Amniotic stem cell (primary cell): ENCODE measurements around the gene INPP5F.

Experiments
- DNase-seq: peaks from one replicate; lab custom pipeline; 2025; lab: John Stamatoyannopoulos, UW

INPP5F gene, protein sequence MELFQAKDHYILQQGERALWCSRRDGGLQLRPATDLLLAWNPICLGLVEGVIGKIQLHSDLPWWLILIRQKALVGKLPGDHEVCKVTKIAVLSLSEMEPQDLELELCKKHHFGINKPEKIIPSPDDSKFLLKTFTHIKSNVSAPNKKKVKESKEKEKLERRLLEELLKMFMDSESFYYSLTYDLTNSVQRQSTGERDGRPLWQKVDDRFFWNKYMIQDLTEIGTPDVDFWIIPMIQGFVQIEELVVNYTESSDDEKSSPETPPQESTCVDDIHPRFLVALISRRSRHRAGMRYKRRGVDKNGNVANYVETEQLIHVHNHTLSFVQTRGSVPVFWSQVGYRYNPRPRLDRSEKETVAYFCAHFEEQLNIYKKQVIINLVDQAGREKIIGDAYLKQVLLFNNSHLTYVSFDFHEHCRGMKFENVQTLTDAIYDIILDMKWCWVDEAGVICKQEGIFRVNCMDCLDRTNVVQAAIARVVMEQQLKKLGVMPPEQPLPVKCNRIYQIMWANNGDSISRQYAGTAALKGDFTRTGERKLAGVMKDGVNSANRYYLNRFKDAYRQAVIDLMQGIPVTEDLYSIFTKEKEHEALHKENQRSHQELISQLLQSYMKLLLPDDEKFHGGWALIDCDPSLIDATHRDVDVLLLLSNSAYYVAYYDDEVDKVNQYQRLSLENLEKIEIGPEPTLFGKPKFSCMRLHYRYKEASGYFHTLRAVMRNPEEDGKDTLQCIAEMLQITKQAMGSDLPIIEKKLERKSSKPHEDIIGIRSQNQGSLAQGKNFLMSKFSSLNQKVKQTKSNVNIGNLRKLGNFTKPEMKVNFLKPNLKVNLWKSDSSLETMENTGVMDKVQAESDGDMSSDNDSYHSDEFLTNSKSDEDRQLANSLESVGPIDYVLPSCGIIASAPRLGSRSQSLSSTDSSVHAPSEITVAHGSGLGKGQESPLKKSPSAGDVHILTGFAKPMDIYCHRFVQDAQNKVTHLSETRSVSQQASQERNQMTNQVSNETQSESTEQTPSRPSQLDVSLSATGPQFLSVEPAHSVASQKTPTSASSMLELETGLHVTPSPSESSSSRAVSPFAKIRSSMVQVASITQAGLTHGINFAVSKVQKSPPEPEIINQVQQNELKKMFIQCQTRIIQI

DNA sequence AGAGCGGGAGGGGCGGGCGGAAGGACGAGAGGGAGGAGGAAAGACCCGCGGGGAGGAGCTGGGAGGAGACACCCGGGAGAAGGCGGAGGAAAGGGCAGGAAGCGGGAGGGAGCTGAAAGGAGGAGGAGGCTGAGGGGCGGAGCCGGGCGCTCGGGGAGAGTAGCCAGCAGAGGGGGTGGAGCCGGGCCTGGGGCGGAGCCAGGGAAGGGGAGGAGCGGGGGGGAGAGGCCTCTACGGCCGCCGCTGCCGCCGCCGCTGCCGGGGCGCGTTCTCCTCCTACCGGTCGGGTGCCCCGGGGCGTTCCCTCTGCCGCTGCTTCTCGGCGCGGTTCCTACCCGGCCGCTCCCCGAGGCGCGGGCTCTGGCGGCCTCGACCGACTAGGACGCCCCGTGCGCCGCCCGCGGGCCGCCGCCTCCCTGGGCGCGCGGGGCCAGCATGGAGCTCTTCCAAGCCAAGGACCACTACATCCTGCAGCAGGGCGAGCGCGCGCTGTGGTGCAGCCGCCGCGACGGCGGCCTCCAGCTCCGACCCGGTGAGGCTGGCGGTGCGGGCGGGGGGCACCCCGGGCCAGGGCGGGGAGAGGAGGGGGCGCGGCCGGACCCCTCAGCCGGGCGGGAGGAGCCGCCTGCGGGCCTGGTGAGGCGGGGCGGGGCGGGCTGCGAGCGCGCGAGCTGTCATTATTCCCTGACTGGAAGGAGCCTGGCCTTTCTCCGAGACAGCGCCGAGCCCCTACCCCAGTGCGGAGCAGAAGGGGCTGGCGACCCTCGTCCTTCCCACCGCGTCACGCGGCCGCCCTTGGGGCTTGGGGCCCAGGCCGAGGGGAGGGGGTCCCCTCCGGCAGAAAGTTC is at the start of gene INPP5F:
Gene INPP5F (plus strand): TSS at position 223 of the 848 bp plus-strand sequence. CDS start 213 bp downstream, at position 436.
- peak; percentile 98 for DNase-seq

DNA sequence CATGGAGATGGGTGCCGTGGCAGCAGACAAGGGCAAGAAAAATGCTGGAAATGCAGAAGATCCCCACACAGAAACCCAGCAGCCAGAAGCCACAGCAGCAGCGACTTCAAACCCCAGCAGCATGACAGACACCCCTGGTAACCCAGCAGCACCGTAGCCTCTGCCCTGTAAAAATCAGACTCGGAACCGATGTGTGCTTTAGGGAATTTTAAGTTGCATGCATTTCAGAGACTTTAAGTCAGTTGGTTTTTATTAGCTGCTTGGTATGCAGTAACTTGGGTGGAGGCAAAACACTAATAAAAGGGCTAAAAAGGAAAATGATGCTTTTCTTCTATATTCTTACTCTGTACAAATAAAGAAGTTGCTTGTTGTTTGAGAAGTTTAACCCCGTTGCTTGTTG is 48.7 kb upstream of the INPP5F start:
- DNase-seq, result no peak

DNA sequence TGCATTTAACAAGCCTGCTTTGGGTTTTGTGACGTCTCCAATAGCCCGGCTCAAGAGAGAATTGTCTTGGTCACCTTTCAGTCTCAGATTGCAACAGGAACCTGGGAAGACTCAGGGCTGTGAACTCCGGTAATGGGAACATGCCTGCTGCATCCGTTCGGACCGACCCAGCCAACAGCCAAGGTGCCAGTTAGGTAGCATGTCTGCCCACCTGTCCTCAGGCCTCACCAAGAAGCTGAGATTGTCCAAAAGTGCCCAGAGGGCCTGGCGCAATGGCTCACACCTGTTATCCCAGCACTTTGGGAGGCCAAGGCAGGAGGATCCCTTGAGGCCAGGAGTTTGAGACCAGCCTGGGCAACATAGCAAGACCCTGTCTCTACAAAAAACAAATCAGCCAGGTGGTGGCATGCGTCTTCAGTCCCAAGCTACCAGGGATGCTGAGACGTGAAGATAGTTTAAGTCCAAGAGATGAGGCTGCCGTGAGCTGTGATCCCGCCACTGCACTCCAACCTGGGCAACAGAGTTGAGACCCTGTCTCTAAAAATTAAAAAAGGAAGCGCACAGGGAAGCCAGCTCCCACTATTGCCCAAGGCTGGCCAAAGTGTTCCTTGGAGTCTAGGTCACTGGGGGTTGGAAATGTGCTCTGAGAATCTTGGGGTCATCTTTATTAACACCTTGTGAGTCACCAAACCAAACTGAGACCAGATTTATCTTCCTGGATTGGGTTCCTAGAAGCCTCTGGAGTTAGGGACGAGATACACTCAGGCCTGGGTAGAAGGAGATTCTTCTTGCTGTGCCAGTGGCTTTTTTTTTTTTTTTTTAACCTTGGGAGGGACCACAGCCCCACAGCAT is 47.7 kb upstream of the INPP5F start:
- no peak for DNase-seq

GRCh38 chr10:119679480-119679829 is 46.4 kb upstream of the INPP5F start:
- DNase-seq, result no peak

- DNase-seq, result peak; percentile 37
These were observed 45.8 kb upstream of the INPP5F start for GRCh38 chr10:119680050-119680449.

DNA sequence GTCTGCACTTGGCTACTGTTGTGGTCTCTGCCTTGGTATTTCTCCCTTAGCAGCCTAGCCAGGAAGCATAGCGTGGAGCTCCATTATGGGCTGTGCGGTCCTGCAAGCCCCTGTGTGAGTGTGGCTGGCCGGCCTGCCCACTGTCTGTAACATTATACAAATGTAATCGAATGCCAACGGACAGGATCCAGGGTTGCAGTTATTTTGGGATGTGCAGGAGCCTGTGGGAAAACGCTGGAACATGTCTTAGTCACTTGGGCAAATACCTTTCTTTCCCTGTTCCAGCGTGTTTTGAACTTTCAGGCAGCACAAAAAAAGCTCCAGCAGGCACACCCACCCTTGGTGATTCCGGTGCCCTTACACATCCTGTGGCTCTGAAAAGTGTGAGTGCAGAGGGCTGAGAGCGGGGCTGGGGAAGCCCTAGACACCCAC is 45.2 kb upstream of the INPP5F start:
- DNase-seq, result no peak

DNA sequence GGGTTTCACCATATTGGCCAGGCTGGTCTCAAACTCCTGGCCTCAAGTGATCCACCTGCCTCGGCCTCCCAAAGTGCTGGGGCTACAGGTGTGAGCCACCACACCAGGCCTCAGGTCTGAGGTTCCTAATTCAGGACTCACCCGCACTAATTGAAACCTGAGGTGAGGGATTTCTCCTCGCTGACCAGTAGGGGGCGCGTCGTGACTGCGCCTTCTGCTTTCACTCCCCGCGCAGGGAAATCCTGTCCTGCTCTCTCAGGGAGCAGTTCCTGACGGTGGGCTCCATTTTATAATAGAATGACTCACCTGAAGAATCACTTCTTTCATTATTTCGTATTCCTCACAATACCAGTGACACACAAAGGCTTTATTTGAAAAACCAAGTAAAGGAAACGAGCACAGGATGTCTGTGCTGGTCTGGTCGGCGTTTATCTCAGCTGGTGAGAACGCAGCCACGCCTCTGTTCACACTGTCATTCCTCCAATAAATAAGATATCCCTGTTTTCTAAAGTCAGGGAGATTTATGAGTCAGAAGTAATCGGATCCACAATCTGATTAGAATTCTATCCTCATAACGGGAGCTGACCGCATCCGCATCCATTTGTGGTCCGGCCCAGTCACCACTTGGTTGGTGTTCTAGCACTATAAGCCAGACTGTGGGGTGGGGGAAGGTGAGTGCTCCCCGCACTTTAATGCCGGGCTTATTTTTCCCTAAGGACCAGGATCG is 39.2 kb upstream of the INPP5F start:
- DNase-seq, result peak; percentile 76

DNA sequence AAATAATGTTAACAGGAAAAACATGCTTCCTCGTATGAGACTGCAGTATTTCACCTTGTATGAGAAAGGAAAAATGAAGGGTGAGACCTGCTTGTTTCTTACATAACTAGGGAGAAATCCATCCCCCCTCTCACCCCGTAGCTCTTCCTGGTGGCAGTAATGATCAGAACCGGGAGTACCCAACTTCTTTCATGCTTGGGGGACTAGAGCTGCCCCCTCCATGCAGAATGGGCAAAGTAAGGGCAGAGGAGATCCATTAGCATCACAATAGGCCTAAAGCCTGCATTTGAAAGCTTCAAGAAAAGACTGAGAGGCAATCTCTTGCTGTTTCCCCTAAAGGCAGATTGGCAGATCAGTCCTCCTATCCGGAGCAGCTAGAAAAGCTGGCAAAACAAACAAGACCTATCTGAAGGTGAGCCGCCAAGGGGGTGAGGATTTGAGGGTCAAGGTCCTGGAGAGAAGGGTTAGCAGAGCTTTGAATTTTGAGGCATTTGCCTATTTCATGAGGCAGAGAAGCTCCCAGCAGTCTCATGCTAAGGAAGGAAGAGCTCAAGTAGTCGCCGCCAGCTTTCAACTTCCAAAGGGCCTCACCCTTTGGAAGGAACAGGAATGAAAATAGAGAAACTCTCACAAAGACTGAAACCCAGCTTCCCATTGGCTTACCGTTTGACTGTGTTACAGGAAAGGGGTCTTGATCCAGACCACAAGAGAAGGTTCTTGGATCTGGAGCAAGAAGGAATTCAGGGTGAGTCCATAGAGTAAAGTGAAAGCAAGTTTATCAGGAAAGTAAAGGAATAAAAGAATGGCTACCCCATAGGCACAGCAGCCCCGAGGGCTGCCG is 38.4 kb upstream of the INPP5F start:
- DNase-seq, result no peak

DNA sequence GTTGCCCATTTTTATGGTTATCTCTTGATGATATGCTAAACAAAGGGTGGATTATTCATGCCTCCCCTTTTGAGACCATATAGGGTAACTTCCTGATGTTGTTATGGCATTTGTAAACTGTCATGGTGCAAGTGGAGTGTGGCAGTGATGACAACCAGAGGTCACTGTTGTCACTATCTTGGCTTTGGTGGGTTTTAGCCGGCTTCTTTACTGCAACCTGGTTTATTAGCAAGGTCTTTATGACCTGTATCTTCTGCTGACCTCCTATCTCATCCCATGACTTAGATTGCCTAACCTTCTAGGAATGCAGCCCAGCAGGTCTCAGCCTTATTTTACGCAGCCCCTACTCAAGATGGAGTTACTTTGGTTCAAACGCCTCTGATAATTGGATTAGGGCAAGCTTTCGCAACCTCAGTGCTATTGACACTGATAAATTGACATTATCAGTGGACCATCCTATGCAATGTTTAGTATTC is 37.8 kb upstream of the INPP5F start:
- no peak for DNase-seq

- DNase-seq, result no peak
These were observed 36.8 kb upstream of the INPP5F start for GRCh38 chr10:119689016-119689580.

GRCh38 chr10:119691726-119692125 is 34.1 kb upstream of the INPP5F start:
- no peak for DNase-seq

GRCh38 chr10:119693262-119693957 is 32.4 kb upstream of the INPP5F start:
- no peak for DNase-seq

DNA sequence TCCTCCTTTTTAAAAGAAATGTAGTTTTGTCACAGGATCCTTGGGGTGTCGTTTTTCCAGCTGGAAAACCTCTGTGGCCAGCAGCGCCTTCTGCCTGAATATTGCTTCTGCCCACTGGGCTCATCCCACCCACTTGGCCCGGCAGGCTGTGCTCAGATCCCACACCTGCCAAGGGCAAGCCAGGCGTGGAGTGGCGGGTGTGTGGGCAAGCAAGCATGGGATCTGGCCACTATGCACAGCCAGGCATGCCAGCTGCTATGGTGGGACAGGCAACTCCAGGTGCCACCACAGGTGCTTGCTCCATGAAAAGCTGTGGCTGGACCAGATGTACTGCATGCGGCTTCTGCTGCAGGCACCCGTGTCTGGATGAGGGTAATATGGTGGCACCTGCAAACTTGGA is 31.2 kb upstream of the INPP5F start:
- no peak for DNase-seq

DNA sequence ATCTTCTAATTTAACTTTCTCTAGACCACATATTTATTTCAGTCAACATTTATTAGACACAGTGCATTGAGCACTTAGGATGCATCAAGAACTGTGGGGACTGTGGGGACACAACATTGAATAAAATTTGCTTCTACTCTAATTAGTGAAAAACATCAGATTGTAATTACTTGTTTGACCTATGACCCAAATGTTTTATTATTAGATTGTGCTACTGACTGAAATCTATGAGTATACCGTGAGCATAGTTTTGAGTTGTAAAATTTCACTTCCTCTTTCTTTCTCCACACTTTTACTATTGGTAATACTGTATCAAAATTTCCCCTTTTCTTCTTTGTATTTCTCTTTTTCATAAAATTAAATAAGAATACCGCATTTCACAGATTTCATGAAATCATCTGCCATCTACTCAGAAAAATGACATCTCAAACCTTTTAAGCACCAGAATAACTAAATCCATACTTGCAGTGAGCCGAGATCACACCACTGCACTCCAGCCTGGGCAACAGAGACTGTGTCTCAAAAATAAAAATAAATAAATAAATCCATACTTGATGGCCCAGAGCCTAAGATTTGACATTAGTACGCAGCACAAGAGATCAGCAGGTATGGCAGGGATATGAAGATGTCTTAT is 25.4 kb upstream of the INPP5F start:
- DNase-seq, result no peak

DNA sequence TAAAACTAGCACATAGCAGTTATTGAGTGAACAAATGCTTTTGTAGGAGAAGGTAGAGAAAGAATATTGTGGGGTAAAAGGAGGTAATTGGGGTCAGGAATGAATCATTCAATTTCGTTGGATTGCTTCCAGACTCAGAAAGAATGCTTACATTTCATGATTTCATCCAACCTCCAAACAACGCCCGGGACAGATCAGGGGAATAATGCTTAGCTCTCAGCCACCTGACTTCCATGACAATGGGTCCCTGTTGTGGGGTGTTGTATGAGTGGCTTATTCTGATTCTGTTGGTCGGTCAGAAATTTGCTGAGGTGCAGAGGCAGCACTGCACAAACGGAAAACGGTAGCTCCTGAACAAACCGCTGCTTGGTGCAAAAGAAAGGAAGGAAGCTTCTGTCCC is 24.0 kb upstream of the INPP5F start:
- no peak for DNase-seq

GRCh38 chr10:119702583-119702982 is 23.3 kb upstream of the INPP5F start:
- DNase-seq, result no peak

- DNase-seq, result no peak
These were observed 21.8 kb upstream of the INPP5F start for GRCh38 chr10:119703903-119704508.
